Activated B cell treated with CpG ODN at 0.5 μM for 24 hours (primary cell): Measurements from ENCODE around the gene ARHGAP24. TPM values are rescaled to one million over a fixed set of nuclear protein-coding genes. Genes with fewer than 3 reads are reported as not detected.
"Not testable (repeated sequence)": the region's sequence is repeated elsewhere in the genome, so short reads cannot be mapped to it uniquely, and the experiment has no call there.

Source experiments
- ATAC-seq: fragments of 200-7000 bp; cut with Tn5 transposase; one replicate; pipeline ENCODE4 v1.10.0; 2021; ENCODE audit warnings: low read depth, mild to moderate bottlenecking, moderate library complexity
- CTCF ChIA-PET: fragments of 350-600 bp; sonication (Branson Sonifier 250); formaldehyde crosslinking; loops from one replicate; lab custom pipeline; 2021; ENCODE audit warnings: antibody characterized with exemption; lab: Charles Lee
- POLR2A ChIA-PET: fragments of 350-600 bp; sonication (Branson Sonifier 250); formaldehyde crosslinking; loops from one replicate; lab custom pipeline; 2021; ENCODE audit warnings: antibody characterized with exemption; lab: Charles Lee
- DNase-seq: peaks from one replicate; pipeline ENCODE4 v3.0.0; 2022
- H3K27ac Mint-ChIP-seq: one replicate; pipeline ENCODE4 v1.8.0; 2020; ENCODE audit warnings: mixed read lengths
- H3K27me3 Mint-ChIP-seq: one replicate; pipeline ENCODE4 v1.8.0; 2021; ENCODE audit warnings: mixed read lengths
- H3K36me3 Mint-ChIP-seq: one replicate; pipeline ENCODE4 v1.8.0; 2021; ENCODE audit warnings: low read depth, mixed read lengths
- H3K4me1 Mint-ChIP-seq: one replicate; pipeline ENCODE4 v1.8.0; 2021; ENCODE audit warnings: mixed read lengths
- H3K4me3 Mint-ChIP-seq: one replicate; pipeline ENCODE4 v1.8.0; 2020; ENCODE audit warnings: mild to moderate bottlenecking, mixed read lengths
- H3K9me3 Mint-ChIP-seq: one replicate; pipeline ENCODE4 v1.8.0; 2020; ENCODE audit warnings: mixed read lengths
- intact Hi-C: fragments of 100-400 bp; cut with micrococcal nuclease; formaldehyde crosslinking; loops from one replicate; pipeline ENCODE4 v1.15.1; 2024
- total RNA-seq: library from RNA; stranded (reverse); gene quantifications from 2 replicates; pipeline ENCODE4 v1.2.3, GENCODE V29; 2022
- TF ChIP-seq, protein P1 (sequence below): fragments of 200-600 bp; IDR thresholded peaks from one replicate; pipeline ENCODE4 v1.8.0; 2022; ENCODE audit warnings: antibody characterized with exemption, mild to moderate bottlenecking

The ARHGAP24 gene
- total RNA-seq, 1 donor from 2014 or later = 231 TPM

DNA sequence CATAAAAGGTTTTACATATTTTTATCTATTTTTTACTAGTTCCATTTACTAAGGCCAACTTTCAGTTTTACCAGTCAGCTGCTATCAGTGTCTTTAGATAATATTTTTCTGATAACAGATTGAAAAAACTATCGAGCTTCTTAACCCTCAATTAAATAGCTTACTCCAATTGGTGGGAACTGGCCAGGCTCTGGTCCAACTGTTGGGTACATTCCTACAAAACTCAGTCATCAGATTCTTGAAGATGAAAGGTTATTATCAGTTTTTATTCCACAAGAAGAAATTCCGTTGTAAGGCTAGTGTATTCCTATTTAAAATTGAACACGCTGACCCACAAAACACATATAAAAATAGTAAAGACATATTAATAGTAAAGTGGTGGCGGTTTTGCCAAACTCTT, 538.7 kb downstream of the ARHGAP24 start:
- ATAC-seq (no peak), DNase-seq (no peak)
- intact Hi-C loops = no loop called here
- TF ChIP-seq, protein P1, sequence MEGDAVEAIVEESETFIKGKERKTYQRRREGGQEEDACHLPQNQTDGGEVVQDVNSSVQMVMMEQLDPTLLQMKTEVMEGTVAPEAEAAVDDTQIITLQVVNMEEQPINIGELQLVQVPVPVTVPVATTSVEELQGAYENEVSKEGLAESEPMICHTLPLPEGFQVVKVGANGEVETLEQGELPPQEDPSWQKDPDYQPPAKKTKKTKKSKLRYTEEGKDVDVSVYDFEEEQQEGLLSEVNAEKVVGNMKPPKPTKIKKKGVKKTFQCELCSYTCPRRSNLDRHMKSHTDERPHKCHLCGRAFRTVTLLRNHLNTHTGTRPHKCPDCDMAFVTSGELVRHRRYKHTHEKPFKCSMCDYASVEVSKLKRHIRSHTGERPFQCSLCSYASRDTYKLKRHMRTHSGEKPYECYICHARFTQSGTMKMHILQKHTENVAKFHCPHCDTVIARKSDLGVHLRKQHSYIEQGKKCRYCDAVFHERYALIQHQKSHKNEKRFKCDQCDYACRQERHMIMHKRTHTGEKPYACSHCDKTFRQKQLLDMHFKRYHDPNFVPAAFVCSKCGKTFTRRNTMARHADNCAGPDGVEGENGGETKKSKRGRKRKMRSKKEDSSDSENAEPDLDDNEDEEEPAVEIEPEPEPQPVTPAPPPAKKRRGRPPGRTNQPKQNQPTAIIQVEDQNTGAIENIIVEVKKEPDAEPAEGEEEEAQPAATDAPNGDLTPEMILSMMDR = no peak
- no peak overlapping the region for H3K27ac Mint-ChIP-seq
- H3K4me3 Mint-ChIP-seq = no peak overlapping the region
- no peaks in the 10 kb centered on the region for H3K36me3 Mint-ChIP-seq
- H3K27me3 Mint-ChIP-seq = no peaks in the 10 kb centered on the region
- ChIA-PET POLR2A (no interaction called here), CTCF (no interaction called here)
- H3K4me1 Mint-ChIP-seq = peaks cover 14% of the 10 kb centered on the region
- H3K9me3 Mint-ChIP-seq = no peaks in the 10 kb centered on the region

DNA sequence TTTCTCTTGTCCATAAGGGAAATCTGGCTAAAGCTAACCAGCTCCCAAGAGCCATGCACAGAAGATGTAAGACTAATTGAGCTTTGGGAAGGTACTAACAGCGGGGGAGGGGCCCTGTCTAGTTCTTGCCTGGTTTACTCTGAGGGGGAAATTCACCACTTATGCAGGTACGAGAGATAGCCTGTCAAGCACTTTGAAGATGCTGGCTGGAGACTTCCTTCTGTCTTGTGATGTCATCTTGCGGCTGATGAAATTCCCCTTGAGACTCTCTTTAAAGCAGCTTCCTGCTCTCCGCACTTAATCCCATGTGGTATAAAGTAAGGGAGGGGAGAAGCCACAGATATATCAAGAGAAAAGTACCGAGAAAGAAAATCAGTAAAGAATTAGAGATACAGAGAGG, 539.6 kb downstream of the ARHGAP24 start:
- ATAC-seq = peak; percentile 92
- peak overlapping the region; percentile 71 for H3K4me3 Mint-ChIP-seq

DNA sequence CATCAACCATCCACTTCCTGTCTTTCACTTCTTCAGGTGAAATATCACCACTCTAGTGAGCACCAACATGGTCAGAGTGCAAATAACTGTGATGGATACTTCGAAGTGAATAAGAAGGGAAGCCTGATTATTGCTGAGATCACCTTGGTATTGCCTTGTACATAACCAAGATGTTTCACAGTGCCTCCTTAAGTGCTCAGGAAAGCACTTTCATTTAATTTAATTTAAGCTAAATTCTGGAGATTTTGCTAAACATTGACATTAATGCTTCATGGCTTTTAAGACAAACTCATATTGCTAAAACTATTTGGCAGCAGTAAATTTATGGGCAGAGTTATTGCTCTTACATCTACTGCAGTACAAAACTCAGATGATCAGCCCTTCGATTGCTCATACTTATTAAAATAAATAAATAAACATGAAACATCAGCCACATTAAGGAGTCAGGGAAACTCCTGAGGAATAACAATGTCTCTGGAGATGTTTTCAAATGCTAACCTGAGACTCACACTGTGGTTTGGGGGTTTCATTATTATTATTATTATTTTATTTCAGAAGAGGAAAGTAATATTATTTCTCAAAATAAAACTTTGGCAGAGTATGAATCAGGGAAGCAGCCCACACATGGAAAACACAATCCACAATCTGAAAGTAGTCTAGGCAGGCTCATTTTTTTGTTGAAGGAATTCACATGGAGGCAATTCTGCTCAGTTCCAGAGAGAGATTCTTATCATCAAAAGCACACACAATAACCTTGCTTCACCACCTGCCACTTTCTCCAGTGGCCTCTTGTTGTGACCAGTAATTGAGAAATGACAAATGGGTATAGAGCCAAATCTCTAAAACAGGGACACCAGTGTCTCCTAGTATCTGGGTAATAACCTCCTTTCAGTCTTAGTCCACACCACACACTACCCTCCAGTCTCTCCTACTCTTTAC, 540.7 kb downstream of the ARHGAP24 start:
- Mint-ChIP-seq H3K4me3 (peak overlapping the region; percentile 71), H3K27me3 (no peaks in the 10 kb centered on the region), H3K36me3 (no peaks in the 10 kb centered on the region), H3K9me3 (no peaks in the 10 kb centered on the region), H3K27ac (peak overlapping the region; percentile 22), H3K4me1 (peaks cover 14% of the 10 kb centered on the region)
- ATAC-seq = peak; percentile 11
- ChIA-PET CTCF (no interaction called here), POLR2A (interaction anchor here (0.6 to 1.2 kb wide), 3 partner anchors 11 to 28 kb away, joined by 4 to 12 read pairs (median 5); no protein-coding TSS in a partner anchor)
- TF ChIP-seq, protein P1 = no peak
- no peak for DNase-seq
- intact Hi-C loops = no loop called here

More for the DNA sequence above, 539.6 kb downstream of the ARHGAP24 start:
- no peak for DNase-seq
- H3K4me1 Mint-ChIP-seq = peaks cover 14% of the 10 kb centered on the region
- TF ChIP-seq, protein P1 = no peak
- ChIA-PET CTCF (no interaction called here), POLR2A (interaction anchor here (0.6 to 1.2 kb wide), 5 partner anchors 10 to 617 kb away, joined by 4 to 12 read pairs (median 5); no protein-coding TSS in a partner anchor)
- intact Hi-C loops = no loop called here
- peak overlapping the region; percentile 81 for H3K27ac Mint-ChIP-seq
- no peaks in the 10 kb centered on the region for H3K27me3 Mint-ChIP-seq
- H3K9me3 Mint-ChIP-seq = no peaks in the 10 kb centered on the region
- H3K36me3 Mint-ChIP-seq = no peaks in the 10 kb centered on the region

DNA sequence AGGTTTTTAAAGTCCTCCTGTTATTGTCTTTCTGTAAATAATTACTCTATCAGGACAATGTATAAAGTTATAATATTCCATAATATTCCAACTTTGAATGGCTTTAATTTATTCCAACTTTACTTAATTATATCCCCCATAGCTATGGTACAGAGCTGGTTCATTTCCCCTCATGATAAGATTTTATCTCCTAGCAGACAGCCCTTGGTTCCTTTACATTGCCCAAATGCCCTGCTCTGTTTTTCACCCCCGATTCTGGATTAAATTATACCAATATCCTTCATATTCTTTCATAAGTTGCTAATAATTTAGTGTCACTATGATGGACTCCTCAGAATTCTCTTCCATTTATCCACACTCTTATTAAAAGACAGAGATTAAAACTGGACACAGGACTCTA, 544.4 kb downstream of the ARHGAP24 start:
- Mint-ChIP-seq H3K4me3 (no peak overlapping the region), H3K4me1 (peaks cover 10% of the 10 kb centered on the region), H3K9me3 (no peaks in the 10 kb centered on the region), H3K27ac (no peak overlapping the region), H3K27me3 (no peaks in the 10 kb centered on the region), H3K36me3 (no peaks in the 10 kb centered on the region)
- TF ChIP-seq, protein P1 = no peak
- DNase-seq (no peak), ATAC-seq (no peak)
- ChIA-PET CTCF (no interaction called here), POLR2A (no interaction called here)
- intact Hi-C loops = no loop called here

DNA sequence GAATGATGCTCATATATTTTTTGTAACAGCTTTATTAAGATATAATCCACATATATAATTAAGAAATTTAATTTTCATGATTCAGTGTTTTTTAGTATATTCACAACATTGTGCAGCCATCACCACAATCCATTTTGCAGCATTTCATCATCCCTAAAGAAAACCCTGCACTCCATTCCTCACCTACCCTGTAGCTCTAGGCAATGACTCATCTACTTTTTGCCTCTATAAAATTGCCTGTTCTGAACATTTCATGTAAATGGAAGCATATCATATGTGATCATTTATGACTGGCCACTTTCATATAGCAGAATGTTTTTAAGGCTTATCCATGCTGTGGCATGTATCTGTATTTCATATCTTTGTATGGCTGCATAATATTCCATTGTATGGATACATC, 545.0 kb downstream of the ARHGAP24 start:
- Mint-ChIP-seq H3K27me3 (no peaks in the 10 kb centered on the region), H3K36me3 (no peaks in the 10 kb centered on the region), H3K4me3 (no peak overlapping the region), H3K27ac (no peak overlapping the region), H3K4me1 (peaks cover 5% of the 10 kb centered on the region), H3K9me3 (no peaks in the 10 kb centered on the region)
- ATAC-seq (no peak), DNase-seq (no peak)
- ChIA-PET CTCF (no interaction called here), POLR2A (no interaction called here)
- intact Hi-C loops = no loop called here
- TF ChIP-seq, protein P1 = no peak

DNA sequence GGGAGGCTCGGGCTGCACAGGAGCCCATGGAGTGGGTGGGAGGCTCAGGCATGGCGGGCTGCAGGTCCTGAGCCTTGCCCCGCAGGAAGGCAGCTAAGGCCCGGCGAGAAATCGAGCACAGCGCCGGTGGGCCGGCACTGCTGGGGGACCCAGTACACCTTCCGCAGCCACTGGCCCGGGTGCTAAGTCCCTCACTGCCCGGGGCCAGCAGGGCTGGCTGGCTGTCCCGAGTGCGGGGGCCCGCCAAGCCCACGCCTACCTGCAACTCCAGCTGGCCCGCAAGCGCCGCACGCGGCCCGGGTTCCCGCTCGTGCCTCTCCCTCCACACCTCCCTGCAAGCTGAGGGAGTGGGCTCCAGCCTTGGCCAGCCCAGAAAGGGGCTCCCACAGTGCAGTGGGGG, 546.7 kb downstream of the ARHGAP24 start:
- H3K27ac Mint-ChIP-seq, H3K36me3 Mint-ChIP-seq, intact Hi-C loops, H3K9me3 Mint-ChIP-seq, DNase-seq, ATAC-seq, H3K27me3 Mint-ChIP-seq, H3K4me1 Mint-ChIP-seq, H3K4me3 Mint-ChIP-seq, POLR2A ChIA-PET: not testable (repeated sequence)
- CTCF ChIA-PET = interaction anchor here (1.0 kb wide), 1 partner anchor 53 kb away, joined by 4 read pairs; no protein-coding TSS in a partner anchor
